Neural crest cell (in vitro differentiated cells): ENCODE measurements around the gene TIGD1. TPM values are rescaled to one million over a fixed set of nuclear protein-coding genes. Genes with fewer than 3 reads are reported as not detected.

Source experiments
- DNase-seq: peaks from one replicate; pipeline ENCODE4 v3.0.0; 2021; ENCODE audit warnings: low read depth, mixed read lengths, low spot score
- H3K27ac Mint-ChIP-seq: one replicate; pipeline ENCODE4 v1.8.0; 2021; ENCODE audit warnings: mild to moderate bottlenecking, mixed read lengths; ENCODE audit not compliant: unreplicated experiment
- H3K27me3 Mint-ChIP-seq: 2 replicates; pipeline ENCODE4 v1.8.0; 2021; ENCODE audit warnings: low read depth, mild to moderate bottlenecking, mixed read lengths
- H3K36me3 Mint-ChIP-seq: 2 replicates; pipeline ENCODE4 v1.8.0; 2021; ENCODE audit warnings: low read depth, mild to moderate bottlenecking, mixed read lengths
- H3K4me1 Mint-ChIP-seq: 2 replicates; pipeline ENCODE4 v1.8.0; 2021; ENCODE audit warnings: mixed read lengths
- H3K4me3 Mint-ChIP-seq: one replicate; pipeline ENCODE4 v1.8.0; 2021; ENCODE audit warnings: mild to moderate bottlenecking, mixed read lengths
- H3K9me3 Mint-ChIP-seq: 2 replicates; pipeline ENCODE4 v1.8.0; 2021; ENCODE audit warnings: mixed read lengths
- total RNA-seq: library from RNA; stranded (reverse); gene quantifications from 2 replicates; pipeline ENCODE4 v1.2.1, GENCODE V29; 2021
- TF ChIP-seq, protein P1 (sequence below): fragments of 200-600 bp; sonication (generic); conservative IDR thresholded peaks from 2 replicates; pipeline ENCODE4 v1.5.0; 2021; ENCODE audit warnings: antibody characterized with exemption, mild to moderate bottlenecking

The TIGD1 gene
- total RNA-seq, 1 donor from 2014 or later = 11.8 TPM

GRCh38 chr2:232501331-232501771 lies 49.0 kb downstream of the TIGD1 start:
- Mint-ChIP-seq H3K27ac (no peak overlapping the region), H3K27me3 (peaks cover 42% of the 10 kb centered on the region), H3K4me1 (peaks cover 37% of the 10 kb centered on the region), H3K36me3 (no peaks in the 10 kb centered on the region), H3K4me3 (peak overlapping the region; percentile 66), H3K9me3 (peaks cover 2% of the 10 kb centered on the region)
- DNase-seq = no peak
- TF ChIP-seq, protein P1, sequence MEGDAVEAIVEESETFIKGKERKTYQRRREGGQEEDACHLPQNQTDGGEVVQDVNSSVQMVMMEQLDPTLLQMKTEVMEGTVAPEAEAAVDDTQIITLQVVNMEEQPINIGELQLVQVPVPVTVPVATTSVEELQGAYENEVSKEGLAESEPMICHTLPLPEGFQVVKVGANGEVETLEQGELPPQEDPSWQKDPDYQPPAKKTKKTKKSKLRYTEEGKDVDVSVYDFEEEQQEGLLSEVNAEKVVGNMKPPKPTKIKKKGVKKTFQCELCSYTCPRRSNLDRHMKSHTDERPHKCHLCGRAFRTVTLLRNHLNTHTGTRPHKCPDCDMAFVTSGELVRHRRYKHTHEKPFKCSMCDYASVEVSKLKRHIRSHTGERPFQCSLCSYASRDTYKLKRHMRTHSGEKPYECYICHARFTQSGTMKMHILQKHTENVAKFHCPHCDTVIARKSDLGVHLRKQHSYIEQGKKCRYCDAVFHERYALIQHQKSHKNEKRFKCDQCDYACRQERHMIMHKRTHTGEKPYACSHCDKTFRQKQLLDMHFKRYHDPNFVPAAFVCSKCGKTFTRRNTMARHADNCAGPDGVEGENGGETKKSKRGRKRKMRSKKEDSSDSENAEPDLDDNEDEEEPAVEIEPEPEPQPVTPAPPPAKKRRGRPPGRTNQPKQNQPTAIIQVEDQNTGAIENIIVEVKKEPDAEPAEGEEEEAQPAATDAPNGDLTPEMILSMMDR = no peak

- Mint-ChIP-seq H3K36me3 (no peaks in the 10 kb centered on the region), H3K4me3 (no peak overlapping the region), H3K27ac (no peak overlapping the region), H3K27me3 (peaks cover 15% of the 10 kb centered on the region), H3K4me1 (peaks cover 29% of the 10 kb centered on the region), H3K9me3 (peaks cover 2% of the 10 kb centered on the region)
- DNase-seq = no peak
- TF ChIP-seq, protein P1 = no peak
Observed at GRCh38 chr2:232498452-232498851, 51.9 kb downstream of the TIGD1 start.

Other genes with a start within 250 kb of the TIGD1 start
- gene ALPP, start 171.8 kb downstream of the TIGD1 start, total RNA-seq = not detected in 2 replicates
- not detected in 2 replicates for gene ALPG, start 143.7 kb downstream of the TIGD1 start, total RNA-seq
- gene ALPI, start 94.4 kb downstream of the TIGD1 start, total RNA-seq = not detected in 2 replicates
- gene ECEL1, start 62.7 kb downstream of the TIGD1 start, total RNA-seq = 42.9 and 43.9 TPM in 2 replicates
- 52.4 and 54.2 TPM in 2 replicates for gene PRSS56, start 30.2 kb downstream of the TIGD1 start, total RNA-seq
- 4.1 and 5.8 TPM in 2 replicates for gene CHRND, start 24.4 kb downstream of the TIGD1 start, total RNA-seq
- not detected in 2 replicates for gene CHRNG, start 10.9 kb downstream of the TIGD1 start, total RNA-seq
- gene EIF4E2, start 132 bp upstream of the TIGD1 start, total RNA-seq = 85.7 and 89.0 TPM in 2 replicates
- gene EFHD1, start 83.0 kb upstream of the TIGD1 start, total RNA-seq = 4.1 and 4.7 TPM in 2 replicates
- 70.3 and 71.4 TPM in 2 replicates for gene GIGYF2, start 146.8 kb upstream of the TIGD1 start, total RNA-seq
- not detected in 2 replicates for gene KCNJ13, start 226.0 kb upstream of the TIGD1 start, total RNA-seq